Activated naive CD8-positive, alpha-beta T cell (primary cell): ENCODE measurements around the gene SHISAL2B.
"Not testable (repeated sequence)": the region's sequence is repeated elsewhere in the genome, so short reads cannot be mapped to it uniquely, and the experiment has no call there.

Experiments used
- H3K27ac Mint-ChIP-seq: one replicate; pipeline ENCODE4 v1.8.0; 2021; ENCODE audit warnings: mixed read lengths
- H3K27me3 Mint-ChIP-seq: one replicate; pipeline ENCODE4 v1.8.0; 2021; ENCODE audit warnings: mixed read lengths
- H3K36me3 Mint-ChIP-seq: one replicate; pipeline ENCODE4 v1.8.0; 2021; ENCODE audit warnings: mixed read lengths
- H3K4me1 Mint-ChIP-seq: one replicate; pipeline ENCODE4 v1.8.0; 2021; ENCODE audit warnings: low read depth, mixed read lengths
- H3K4me3 Mint-ChIP-seq: one replicate; pipeline ENCODE4 v1.8.0; 2021; ENCODE audit warnings: mild to moderate bottlenecking, mixed read lengths
- H3K9me3 Mint-ChIP-seq: one replicate; pipeline ENCODE4 v1.8.0; 2021; ENCODE audit warnings: low read depth, mixed read lengths

Gene SHISAL2B

DNA sequence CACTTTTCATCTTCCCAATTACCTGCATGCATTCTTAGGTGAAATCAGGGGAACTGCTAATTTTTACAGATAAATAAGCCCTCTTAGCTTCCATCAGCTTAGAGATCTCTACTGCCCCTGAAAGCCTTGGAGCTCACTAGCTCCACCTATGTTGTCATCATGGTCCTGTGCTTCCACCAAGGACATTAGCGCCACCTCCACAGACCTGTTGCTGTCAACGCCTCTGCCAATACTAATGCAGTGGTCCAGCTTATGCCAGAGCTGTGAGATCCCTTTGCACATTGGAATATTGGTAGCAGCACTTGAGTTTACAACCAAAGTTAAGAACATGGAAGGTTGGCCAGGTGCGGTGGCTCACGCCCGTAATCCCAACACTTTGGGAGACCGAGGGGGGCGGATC, 7.7 kb upstream of the SHISAL2B start:
- H3K36me3 Mint-ChIP-seq, result no peaks in the 10 kb centered on the region
- no peak overlapping the region for H3K4me3 Mint-ChIP-seq
- no peak overlapping the region for H3K27ac Mint-ChIP-seq
- no peaks in the 10 kb centered on the region for H3K4me1 Mint-ChIP-seq
- no peaks in the 10 kb centered on the region for H3K9me3 Mint-ChIP-seq
- H3K27me3 Mint-ChIP-seq, result peaks cover 9% of the 10 kb centered on the region

DNA sequence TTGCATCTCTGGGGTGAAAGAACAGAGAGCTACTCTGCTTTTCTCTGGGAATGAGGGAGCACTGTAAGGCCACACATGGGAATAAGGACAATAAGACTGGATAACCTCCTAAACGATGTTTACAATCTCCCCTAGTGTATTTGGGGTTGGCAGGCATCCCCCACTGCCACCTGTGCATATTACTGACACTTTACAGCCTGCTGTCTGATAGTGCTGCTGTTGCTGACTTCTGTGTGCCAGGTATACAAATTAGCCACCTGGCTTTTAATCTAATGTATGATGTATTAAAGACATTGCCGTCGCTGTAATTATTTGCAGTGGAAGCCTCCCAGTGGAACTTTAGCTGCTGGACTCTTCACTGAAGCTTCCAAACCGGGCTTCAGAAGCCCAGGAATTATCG, 4.4 kb upstream of the SHISAL2B start:
- no peak overlapping the region for H3K4me3 Mint-ChIP-seq
- H3K27ac Mint-ChIP-seq, result no peak overlapping the region
- H3K9me3 Mint-ChIP-seq, result no peaks in the 10 kb centered on the region
- H3K27me3 Mint-ChIP-seq, result peaks cover 11% of the 10 kb centered on the region
- no peaks in the 10 kb centered on the region for H3K36me3 Mint-ChIP-seq
- peaks cover 6% of the 10 kb centered on the region for H3K4me1 Mint-ChIP-seq

- H3K4me3 Mint-ChIP-seq, result no peak overlapping the region
- no peaks in the 10 kb centered on the region for H3K9me3 Mint-ChIP-seq
- peaks cover 6% of the 10 kb centered on the region for H3K4me1 Mint-ChIP-seq
- peaks cover 20% of the 10 kb centered on the region for H3K27me3 Mint-ChIP-seq
- no peaks in the 10 kb centered on the region for H3K36me3 Mint-ChIP-seq
- H3K27ac Mint-ChIP-seq, result no peak overlapping the region
Measured at GRCh38 chr5:64688391-64688790, 1.9 kb upstream of the SHISAL2B start.

- Mint-ChIP-seq H3K4me3 (no peak overlapping the region), H3K27me3 (peaks cover 24% of the 10 kb centered on the region), H3K36me3 (no peaks in the 10 kb centered on the region), H3K27ac (no peak overlapping the region), H3K4me1 (peaks cover 6% of the 10 kb centered on the region), H3K9me3 (no peaks in the 10 kb centered on the region)
Measured at GRCh38 chr5:64688965-64689364, 1.3 kb upstream of the SHISAL2B start.

DNA sequence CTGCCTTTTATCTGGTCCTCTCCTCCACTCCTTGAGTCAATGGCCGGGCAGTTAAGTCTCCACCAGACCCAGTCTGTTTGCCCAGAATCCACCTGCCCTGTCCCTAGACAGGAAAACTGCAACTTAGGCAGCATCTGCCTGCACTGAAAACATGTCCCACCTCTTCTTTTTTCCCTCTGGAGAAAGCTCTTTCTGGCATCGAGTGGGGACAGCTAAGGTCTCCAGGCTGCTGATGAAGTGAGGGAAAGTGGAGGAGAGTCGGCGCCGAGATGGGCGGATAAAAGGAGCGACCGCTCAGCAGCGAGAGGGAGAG, 243 bp upstream of the SHISAL2B start:
- Mint-ChIP-seq H3K27ac (no peak overlapping the region), H3K9me3 (no peaks in the 10 kb centered on the region), H3K4me1 (peaks cover 6% of the 10 kb centered on the region), H3K36me3 (no peaks in the 10 kb centered on the region), H3K4me3 (peak overlapping the region; percentile 74), H3K27me3 (peaks cover 26% of the 10 kb centered on the region)

GRCh38 chr5:64691291-64691690, 988 bp downstream of the SHISAL2B start:
- H3K9me3 Mint-ChIP-seq, result peaks cover 9% of the 10 kb centered on the region
- H3K36me3 Mint-ChIP-seq, result no peaks in the 10 kb centered on the region
- H3K4me3 Mint-ChIP-seq, result no peak overlapping the region
- peaks cover 28% of the 10 kb centered on the region for H3K27me3 Mint-ChIP-seq
- H3K27ac Mint-ChIP-seq, result no peak overlapping the region
- peaks cover 6% of the 10 kb centered on the region for H3K4me1 Mint-ChIP-seq

DNA sequence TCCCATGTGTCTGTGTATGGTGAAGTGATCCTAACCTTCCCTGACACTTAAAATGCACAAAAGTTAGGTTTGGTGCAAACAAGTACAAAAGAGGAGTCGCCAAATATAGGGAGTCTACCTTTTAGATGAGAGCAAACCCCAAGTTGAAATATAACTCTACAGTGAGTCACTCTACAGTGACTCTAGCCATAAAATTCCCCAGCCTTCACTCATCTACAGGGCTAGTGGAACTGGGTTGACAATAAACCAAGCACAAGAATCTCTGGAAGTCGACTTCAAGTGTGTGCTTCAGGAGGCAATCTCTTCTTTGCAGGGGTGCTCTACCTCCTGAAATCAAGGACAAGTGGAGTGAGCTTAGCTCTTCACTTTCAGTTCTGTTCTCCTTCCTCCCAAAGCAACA, 3.3 kb downstream of the SHISAL2B start:
- Mint-ChIP-seq H3K4me1 (peaks cover 6% of the 10 kb centered on the region), H3K27ac (no peak overlapping the region), H3K4me3 (no peak overlapping the region), H3K36me3 (no peaks in the 10 kb centered on the region), H3K27me3 (peaks cover 25% of the 10 kb centered on the region), H3K9me3 (peaks cover 18% of the 10 kb centered on the region)

- H3K36me3 Mint-ChIP-seq, H3K4me1 Mint-ChIP-seq, H3K4me3 Mint-ChIP-seq, H3K27ac Mint-ChIP-seq: not testable (repeated sequence)
- Mint-ChIP-seq H3K9me3 (peaks cover 18% of the 10 kb centered on the region), H3K27me3 (peaks cover 17% of the 10 kb centered on the region)
Measured at GRCh38 chr5:64696414-64696813, 6.1 kb downstream of the SHISAL2B start.

- Mint-ChIP-seq H3K36me3 (no peaks in the 10 kb centered on the region), H3K27me3 (peaks cover 2% of the 10 kb centered on the region), H3K4me1 (no peaks in the 10 kb centered on the region), H3K4me3 (no peak overlapping the region), H3K9me3 (peaks cover 12% of the 10 kb centered on the region), H3K27ac (no peak overlapping the region)
Measured at GRCh38 chr5:64700765-64701164, 10.5 kb downstream of the SHISAL2B start.

- not testable (repeated sequence) for H3K9me3 Mint-ChIP-seq, H3K4me3 Mint-ChIP-seq, H3K27ac Mint-ChIP-seq, H3K27me3 Mint-ChIP-seq, H3K4me1 Mint-ChIP-seq, H3K36me3 Mint-ChIP-seq
Measured at GRCh38 chr5:64706074-64706473, 15.8 kb downstream of the SHISAL2B start.

DNA sequence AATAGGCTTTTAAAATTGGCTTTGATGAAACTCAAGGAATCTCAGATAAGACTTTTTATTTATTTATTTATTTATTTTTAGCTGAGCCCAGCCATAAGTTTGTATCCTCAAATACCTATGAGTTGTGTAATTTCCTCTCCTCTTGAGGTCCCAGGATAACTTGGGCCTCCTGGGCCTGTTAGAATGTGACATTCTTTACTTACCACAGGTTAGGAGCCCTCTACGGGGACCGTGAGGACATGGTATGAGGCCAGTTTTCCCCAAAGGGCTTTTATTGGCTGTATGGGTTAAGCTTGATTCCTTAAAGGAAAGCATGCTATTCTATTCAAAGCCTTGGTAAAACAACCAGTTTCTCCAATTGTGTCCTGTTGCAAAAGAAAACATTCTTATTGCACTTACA, 16.9 kb downstream of the SHISAL2B start:
- Mint-ChIP-seq H3K36me3 (peaks cover 2% of the 10 kb centered on the region), H3K27ac (no peak overlapping the region), H3K9me3 (no peaks in the 10 kb centered on the region), H3K4me1 (no peaks in the 10 kb centered on the region), H3K27me3 (no peaks in the 10 kb centered on the region), H3K4me3 (no peak overlapping the region)

GRCh38 chr5:64714495-64714894, 24.2 kb downstream of the SHISAL2B start:
- H3K4me1 Mint-ChIP-seq, H3K27ac Mint-ChIP-seq: not testable (repeated sequence)

DNA sequence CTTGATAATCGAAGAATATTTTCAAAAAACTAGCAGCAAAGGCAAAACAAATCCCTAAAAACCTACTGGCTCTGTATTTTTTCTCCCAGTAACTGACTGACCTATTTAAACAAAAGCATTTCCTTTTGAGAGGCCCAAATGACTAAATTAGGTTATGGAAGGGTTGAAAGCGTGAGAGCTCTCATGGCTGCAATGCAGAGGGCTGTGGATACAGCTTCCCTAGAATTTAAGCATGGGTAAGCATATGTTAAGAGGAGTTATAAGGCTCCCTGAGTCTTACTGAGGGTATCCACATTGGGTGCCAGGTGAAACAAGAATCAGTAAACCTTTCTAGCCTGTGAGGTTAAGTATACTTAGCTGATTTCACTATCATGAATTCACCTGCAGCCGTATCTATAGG, 32.3 kb downstream of the SHISAL2B start:
- H3K36me3 Mint-ChIP-seq, result peaks cover 16% of the 10 kb centered on the region
- no peaks in the 10 kb centered on the region for H3K4me1 Mint-ChIP-seq
- no peak overlapping the region for H3K27ac Mint-ChIP-seq
- H3K9me3 Mint-ChIP-seq, result peaks cover 3% of the 10 kb centered on the region
- no peaks in the 10 kb centered on the region for H3K27me3 Mint-ChIP-seq
- no peak overlapping the region for H3K4me3 Mint-ChIP-seq

More at GRCh38 chr5:64714495-64714894, 24.2 kb downstream of the SHISAL2B start:
- not testable (repeated sequence) for H3K9me3 Mint-ChIP-seq, H3K4me3 Mint-ChIP-seq, H3K27me3 Mint-ChIP-seq, H3K36me3 Mint-ChIP-seq

DNA sequence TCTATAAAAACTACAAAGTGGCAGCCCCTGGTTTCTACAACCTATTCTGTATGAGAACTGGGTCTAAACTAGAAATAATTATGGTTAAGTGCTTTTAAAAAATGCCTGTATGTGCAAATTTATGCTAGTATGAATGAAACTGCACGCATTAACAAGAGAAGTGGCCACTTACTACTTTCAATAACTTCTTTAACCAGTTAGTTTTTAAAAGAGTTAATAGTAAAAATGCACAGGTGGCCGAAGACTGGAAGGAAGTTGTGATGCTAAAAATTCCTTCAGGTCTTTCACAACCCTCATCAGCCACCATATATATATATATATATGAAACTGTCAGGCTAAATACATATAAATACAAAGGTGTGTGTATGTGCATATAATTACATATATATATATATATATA, 36.8 kb downstream of the SHISAL2B start:
- no peak overlapping the region for H3K4me3 Mint-ChIP-seq
- peaks cover 16% of the 10 kb centered on the region for H3K36me3 Mint-ChIP-seq
- H3K27ac Mint-ChIP-seq, result no peak overlapping the region
- no peaks in the 10 kb centered on the region for H3K9me3 Mint-ChIP-seq
- H3K4me1 Mint-ChIP-seq, result peaks cover 1% of the 10 kb centered on the region
- no peaks in the 10 kb centered on the region for H3K27me3 Mint-ChIP-seq

GRCh38 chr5:64742411-64742810, 52.1 kb downstream of the SHISAL2B start:
- H3K27ac Mint-ChIP-seq, result no peak overlapping the region
- no peaks in the 10 kb centered on the region for H3K27me3 Mint-ChIP-seq
- H3K4me3 Mint-ChIP-seq, result no peak overlapping the region
- H3K9me3 Mint-ChIP-seq, result no peaks in the 10 kb centered on the region
- H3K36me3 Mint-ChIP-seq, result peaks cover 7% of the 10 kb centered on the region
- H3K4me1 Mint-ChIP-seq, result peaks cover 9% of the 10 kb centered on the region

- H3K27ac Mint-ChIP-seq, result no peak overlapping the region
- H3K4me1 Mint-ChIP-seq, result peaks cover 9% of the 10 kb centered on the region
- H3K36me3 Mint-ChIP-seq, result peaks cover 8% of the 10 kb centered on the region
- H3K27me3 Mint-ChIP-seq, result no peaks in the 10 kb centered on the region
- H3K9me3 Mint-ChIP-seq, result no peaks in the 10 kb centered on the region
- no peak overlapping the region for H3K4me3 Mint-ChIP-seq
Measured at GRCh38 chr5:64742821-64743220, 52.5 kb downstream of the SHISAL2B start.

- Mint-ChIP-seq H3K4me3 (no peak overlapping the region), H3K27ac (no peak overlapping the region), H3K27me3 (no peaks in the 10 kb centered on the region), H3K4me1 (peaks cover 9% of the 10 kb centered on the region), H3K36me3 (peaks cover 8% of the 10 kb centered on the region), H3K9me3 (no peaks in the 10 kb centered on the region)
Measured at GRCh38 chr5:64744914-64745313, 54.6 kb downstream of the SHISAL2B start.
